Panc1 (cell line): Measurements from ENCODE around the gene SERPINE2.

Source experiments
- POLR2AphosphoS5 ChIP-seq: IDR thresholded peaks from 2 replicates; pipeline ENCODE4 v1.6.1; 2012; ENCODE audit warnings: mild to moderate bottlenecking, low read depth, low read length, moderate library complexity
- TF ChIP-seq, protein P1 (sequence below): fragments of 450-650 bp; IDR thresholded peaks from 2 replicates; pipeline ENCODE4 v1.5.1; 2017; ENCODE audit warnings: mild to moderate bottlenecking

DNA sequence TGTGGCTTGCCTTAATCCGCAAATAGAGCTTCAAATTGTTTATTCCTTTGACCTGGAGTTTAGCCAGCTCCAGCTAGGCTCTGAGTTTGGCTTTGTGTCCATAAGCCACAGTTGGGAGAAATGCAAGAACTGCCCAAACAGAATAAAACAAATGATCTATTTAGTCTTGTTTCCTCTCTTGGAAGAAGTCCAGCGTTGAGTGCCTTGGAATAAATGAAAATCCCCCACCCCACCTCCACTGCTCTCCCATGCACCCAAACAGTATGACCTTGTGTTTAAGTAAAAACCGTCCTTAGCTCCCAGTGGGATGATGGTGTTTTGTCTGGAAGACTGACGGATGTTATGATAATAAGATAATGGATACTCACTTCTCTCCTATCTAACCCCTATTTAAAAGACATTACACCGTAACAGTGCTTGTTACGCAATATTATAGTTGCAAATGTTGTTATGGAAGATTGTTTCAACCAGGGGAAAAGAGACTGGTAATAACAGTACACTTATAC lies 3.2 kb upstream of the SERPINE2 start:
- TF ChIP-seq, protein P1, sequence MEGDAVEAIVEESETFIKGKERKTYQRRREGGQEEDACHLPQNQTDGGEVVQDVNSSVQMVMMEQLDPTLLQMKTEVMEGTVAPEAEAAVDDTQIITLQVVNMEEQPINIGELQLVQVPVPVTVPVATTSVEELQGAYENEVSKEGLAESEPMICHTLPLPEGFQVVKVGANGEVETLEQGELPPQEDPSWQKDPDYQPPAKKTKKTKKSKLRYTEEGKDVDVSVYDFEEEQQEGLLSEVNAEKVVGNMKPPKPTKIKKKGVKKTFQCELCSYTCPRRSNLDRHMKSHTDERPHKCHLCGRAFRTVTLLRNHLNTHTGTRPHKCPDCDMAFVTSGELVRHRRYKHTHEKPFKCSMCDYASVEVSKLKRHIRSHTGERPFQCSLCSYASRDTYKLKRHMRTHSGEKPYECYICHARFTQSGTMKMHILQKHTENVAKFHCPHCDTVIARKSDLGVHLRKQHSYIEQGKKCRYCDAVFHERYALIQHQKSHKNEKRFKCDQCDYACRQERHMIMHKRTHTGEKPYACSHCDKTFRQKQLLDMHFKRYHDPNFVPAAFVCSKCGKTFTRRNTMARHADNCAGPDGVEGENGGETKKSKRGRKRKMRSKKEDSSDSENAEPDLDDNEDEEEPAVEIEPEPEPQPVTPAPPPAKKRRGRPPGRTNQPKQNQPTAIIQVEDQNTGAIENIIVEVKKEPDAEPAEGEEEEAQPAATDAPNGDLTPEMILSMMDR = no peak
- no peak for TF ChIP-seq POLR2AphosphoS5
